GM21576 (cell line): ENCODE measurements around the gene CUX1.

Source experiments
- ATAC-seq: cut with Tn5 transposase; IDR thresholded peaks from one replicate; pipeline ENCODE4 v1.9.1; 2021; ENCODE audit warnings: mild to moderate bottlenecking, moderate library complexity; ENCODE audit not compliant: unreplicated experiment

CUX1 gene

GRCh38 chr7:102089175-102090098 is 272.0 kb downstream of the CUX1 start:
- no peak for ATAC-seq

GRCh38 chr7:102093599-102094315 is 276.3 kb downstream of the CUX1 start:
- ATAC-seq: no peak

DNA sequence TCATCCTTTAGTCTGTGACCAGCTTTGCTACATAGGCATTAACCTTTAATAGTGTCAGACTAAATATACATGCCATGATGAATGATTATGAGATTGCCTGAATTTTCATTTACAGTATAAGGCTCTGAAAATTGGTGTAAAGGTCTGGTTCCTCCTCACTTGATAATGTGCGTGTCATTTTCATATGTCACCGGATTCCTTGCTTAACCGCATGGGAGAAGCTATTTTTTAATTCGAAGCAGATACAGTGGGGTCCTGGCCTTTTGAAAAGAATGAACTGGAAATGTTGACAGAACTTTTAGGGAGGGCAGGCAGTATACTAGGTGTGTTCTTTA is 276.9 kb downstream of the CUX1 start:
- no peak for ATAC-seq

- no peak for ATAC-seq
These were observed 278.0 kb downstream of the CUX1 start for GRCh38 chr7:102095321-102096011.

DNA sequence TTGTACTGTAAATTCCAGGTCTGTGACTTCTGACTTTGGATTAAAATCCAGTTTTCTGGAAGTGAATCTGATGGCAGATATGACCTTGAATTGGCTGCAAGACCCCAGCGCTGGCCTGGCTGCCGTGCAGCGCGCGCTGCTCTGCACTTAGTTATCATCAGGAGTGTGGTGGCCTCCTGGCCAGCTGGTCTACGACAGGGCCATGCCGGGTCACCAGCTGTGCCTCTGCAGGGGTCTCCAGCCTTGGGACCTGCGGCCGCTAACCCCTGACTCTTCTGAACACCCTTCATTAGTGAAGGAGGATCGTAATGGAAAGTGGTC is 278.5 kb downstream of the CUX1 start:
- ATAC-seq: no peak

- no peak for ATAC-seq
These were observed 279.4 kb downstream of the CUX1 start for GRCh38 chr7:102096706-102097427.

DNA sequence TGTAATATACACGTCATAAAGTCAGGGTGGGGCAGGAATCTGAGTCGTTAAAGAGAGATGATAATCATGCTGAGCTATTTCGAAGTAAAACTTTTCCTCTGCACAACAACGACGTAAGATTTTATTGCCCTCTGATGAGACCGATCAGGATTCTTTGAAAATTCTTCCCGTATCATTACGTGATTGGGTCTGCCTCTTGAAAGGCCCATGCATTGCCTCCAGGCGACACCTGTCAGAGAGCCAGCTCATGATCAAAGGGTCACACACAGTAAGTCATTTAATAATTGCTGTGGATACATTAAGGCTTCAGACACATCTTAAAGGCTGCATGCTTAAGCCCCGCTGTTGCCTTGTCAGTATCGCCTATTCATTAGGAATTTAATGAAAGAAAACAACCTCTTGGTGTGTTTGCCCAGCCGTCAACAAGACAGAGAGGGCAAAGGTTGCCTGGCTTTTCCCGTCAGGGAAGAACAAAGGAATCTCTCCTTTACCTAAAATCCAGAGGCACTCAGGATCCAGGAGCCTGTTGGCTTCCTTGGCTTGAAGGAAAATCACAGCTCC is 280.3 kb downstream of the CUX1 start:
- no peak for ATAC-seq

GRCh38 chr7:102098986-102099385 is 281.6 kb downstream of the CUX1 start:
- no peak for ATAC-seq

DNA sequence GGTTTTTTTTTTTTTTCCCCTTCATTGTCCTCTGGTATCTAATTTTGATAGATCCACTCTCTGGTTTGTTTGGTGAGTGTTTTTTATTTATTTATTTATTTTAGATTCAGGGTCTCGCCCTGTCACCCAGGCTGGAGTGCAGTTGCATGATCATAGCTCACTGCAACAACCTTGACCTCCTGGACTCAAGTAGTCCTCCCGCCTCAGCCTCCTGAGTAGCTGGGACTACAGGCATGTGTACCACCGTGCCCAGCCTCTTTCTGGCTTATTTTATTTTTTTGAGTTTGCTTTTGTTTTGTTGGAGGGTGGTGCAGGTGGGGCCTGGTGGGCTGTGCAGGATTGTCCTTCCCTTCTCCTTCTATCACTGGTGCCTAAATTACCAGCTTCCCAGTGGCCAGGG is 282.0 kb downstream of the CUX1 start:
- ATAC-seq: no peak

DNA sequence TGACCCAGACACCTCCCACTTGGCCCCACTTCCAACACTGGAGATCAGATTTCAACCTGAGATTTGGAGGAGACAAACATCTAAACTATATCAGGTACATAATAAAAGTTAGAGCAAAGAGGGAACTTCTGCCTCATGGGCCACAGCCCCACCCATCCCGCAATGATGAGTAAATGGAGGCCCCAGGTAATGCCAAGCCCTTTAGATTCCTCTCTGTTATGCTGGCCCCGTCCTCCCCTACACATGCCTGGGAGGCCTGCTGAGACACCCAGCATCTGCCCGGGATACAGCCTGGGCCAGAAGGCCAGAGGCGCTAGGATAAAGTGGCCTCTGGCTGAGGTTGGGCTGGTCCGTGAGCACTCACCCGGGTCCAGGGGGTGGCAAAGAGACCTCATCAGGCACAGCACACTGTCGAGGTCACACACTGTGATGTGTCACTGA is 283.7 kb downstream of the CUX1 start:
- ATAC-seq: no peak

GRCh38 chr7:102101926-102102325 is 284.5 kb downstream of the CUX1 start:
- ATAC-seq: no peak

GRCh38 chr7:102103027-102103372 is 285.6 kb downstream of the CUX1 start:
- no peak for ATAC-seq

GRCh38 chr7:102104245-102104644 is 286.8 kb downstream of the CUX1 start:
- no peak for ATAC-seq

- no peak for ATAC-seq
These were observed 289.2 kb downstream of the CUX1 start for GRCh38 chr7:102106625-102107024.

DNA sequence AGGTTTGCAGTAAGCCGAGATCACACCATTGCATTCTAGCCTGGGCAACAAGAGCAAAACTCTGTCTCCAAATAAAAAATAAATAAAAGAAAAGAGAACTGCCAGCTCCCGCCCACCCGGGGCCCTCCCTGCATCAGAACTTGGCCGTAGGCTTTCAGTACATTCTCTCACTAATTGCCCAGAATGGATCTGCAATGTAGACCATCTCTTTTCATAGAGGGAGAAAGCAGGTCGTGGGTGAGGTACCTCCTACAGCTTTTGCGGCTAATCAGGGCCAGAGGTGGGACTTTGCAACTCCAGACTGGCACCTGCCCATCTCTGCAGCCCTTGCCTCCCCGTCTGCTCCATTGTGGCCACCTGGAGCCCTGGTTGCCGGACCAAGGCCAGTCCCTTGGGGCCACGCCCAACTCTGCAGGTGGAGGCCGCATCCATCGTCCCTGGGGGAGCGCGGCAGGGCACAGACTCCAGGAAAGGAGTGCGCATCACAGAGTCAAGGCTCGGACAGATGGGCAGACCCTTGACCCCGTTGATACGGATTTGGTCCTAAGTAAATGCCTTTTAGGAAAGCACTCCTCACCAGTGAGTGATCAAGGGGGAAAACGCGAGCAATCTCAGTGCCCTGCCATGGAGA is 290.2 kb downstream of the CUX1 start:
- no peak for ATAC-seq

- ATAC-seq: no peak
These were observed 293.9 kb downstream of the CUX1 start for GRCh38 chr7:102111061-102112041.

DNA sequence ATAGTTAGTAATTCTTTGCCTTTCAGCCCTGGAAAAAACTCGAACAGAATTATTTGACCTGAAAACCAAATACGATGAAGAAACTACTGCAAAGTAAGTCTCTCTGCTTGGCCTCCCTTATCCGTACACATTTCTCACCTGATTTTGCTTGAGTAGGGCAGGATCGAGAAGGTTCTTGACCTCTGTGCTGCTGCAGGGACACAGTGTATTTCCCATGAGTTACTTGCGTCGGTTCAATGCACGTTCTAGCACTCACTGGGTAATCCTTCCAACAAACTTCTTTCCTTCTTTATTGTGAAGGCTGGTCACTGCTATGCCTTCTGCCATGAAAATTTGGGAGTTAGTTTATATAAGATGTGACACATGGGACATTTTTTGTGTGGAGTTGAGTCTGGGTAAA is 297.8 kb downstream of the CUX1 start:
- ATAC-seq: no peak

DNA sequence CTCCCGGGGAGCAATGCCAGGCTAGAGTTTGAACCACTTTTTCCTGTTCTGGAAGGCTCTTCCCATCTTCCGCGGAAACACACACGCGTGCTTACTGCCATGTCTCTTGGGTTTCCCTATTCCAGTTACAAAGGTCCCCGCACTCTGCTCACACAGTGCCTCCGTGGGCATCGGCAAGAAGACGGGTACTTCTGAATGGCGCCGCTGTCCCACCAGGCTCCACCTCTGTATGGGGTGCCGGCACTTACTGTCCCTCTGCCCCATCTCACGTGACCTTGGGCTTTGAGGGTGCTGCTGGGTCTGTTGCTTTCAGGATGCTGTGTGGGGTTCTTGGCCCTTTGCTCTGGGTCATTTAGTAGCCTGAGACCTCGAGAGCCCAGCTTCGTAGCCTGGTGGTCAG is 298.5 kb downstream of the CUX1 start:
- ATAC-seq: no peak

- no peak for ATAC-seq
These were observed 300.3 kb downstream of the CUX1 start for GRCh38 chr7:102117743-102118142.
